ENCODE data around the gene ITPR3. TPM values are rescaled to one million over a fixed set of nuclear protein-coding genes. Genes with fewer than 3 reads are reported as not detected.

Gene ITPR3
- total RNA-seq, 1 experiment from 2014 or later: 143 TPM

DNA sequence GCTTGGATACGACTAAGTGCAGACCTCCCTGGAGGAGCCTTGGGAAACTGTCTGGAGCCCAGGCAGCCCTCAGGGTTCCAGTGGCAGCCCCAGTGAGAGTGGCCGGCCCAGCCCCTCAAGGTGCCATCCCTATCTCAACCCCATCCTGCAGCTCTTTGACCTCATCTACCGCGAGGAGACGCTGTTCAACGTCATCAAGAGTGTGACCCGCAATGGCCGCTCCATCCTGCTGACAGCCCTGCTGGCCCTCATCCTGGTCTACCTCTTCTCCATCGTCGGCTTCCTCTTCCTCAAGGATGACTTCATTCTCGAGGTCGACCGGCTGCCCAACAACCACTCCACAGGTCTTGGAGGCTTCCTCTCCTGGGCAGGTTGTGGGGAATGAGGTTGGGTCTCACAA, 69.6 kb downstream of the ITPR3 start:
- BruUV-seq (replicated peaks): no TSS peak

DNA sequence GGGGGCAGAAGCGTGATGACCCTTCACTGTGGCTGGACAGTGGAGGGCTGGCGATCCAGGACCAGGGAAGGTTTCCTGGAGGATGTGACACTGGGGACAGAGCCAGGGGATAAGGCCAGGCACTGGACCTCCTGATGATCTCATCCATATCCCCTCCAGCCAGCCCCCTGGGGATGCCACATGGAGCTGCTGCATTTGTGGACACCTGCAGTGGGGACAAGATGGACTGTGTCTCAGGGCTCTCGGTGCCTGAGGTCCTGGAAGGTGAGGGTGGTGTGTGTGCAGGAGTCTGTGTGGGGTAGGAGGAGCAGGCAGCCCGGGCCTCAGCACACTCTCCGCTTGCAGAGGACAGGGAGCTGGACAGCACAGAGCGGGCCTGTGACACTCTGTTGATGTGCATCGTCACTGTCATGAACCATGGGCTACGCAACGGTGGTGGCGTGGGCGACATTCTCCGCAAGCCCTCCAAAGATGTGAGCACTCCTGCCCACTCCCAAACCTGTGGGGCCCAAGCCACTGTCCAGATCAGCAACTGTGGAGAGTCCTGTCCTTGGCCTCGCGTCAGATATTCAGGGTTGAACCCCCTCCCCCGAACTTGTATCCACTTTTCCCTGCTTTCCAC, 70.4 kb downstream of the ITPR3 start:
- Mint-ChIP-seq H3K27me3 (ENCODE audit: unreplicated experiment) (no peaks in the 10 kb centered on the region), H3K27ac (ENCODE audit: unreplicated experiment) (peak overlapping the region; percentile 40), H3K4me3 (ENCODE audit: low read depth, unreplicated experiment) (no peak overlapping the region), H3K4me1 (ENCODE audit: low read depth, unreplicated experiment) (no peaks in the 10 kb centered on the region), H3K36me3 (ENCODE audit: insufficient read depth, unreplicated experiment) (peaks cover 81% of the 10 kb centered on the region), H3K9me3 (ENCODE audit: low read depth, unreplicated experiment) (no peaks in the 10 kb centered on the region)
- TF ChIP-seq, protein P1, sequence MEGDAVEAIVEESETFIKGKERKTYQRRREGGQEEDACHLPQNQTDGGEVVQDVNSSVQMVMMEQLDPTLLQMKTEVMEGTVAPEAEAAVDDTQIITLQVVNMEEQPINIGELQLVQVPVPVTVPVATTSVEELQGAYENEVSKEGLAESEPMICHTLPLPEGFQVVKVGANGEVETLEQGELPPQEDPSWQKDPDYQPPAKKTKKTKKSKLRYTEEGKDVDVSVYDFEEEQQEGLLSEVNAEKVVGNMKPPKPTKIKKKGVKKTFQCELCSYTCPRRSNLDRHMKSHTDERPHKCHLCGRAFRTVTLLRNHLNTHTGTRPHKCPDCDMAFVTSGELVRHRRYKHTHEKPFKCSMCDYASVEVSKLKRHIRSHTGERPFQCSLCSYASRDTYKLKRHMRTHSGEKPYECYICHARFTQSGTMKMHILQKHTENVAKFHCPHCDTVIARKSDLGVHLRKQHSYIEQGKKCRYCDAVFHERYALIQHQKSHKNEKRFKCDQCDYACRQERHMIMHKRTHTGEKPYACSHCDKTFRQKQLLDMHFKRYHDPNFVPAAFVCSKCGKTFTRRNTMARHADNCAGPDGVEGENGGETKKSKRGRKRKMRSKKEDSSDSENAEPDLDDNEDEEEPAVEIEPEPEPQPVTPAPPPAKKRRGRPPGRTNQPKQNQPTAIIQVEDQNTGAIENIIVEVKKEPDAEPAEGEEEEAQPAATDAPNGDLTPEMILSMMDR (IDR thresholded peaks at IDR 0.05; ENCODE audit: unreplicated experiment): no peak
- intact Hi-C loops (cut with micrococcal nuclease; ENCODE audit: unreplicated experiment): no loop called here
- DNase-seq: no peak
- BruUV-seq (replicated peaks): no TSS peak
- CTCF ChIA-PET: no interaction called here

More for the DNA sequence above, 69.6 kb downstream of the ITPR3 start:
- peaks cover 81% of the 10 kb centered on the region for H3K36me3 Mint-ChIP-seq (ENCODE audit: insufficient read depth, unreplicated experiment)
- TF ChIP-seq, protein P1 (IDR thresholded peaks at IDR 0.05; ENCODE audit: unreplicated experiment): no peak
- DNase-seq: no peak
- H3K27ac Mint-ChIP-seq (ENCODE audit: unreplicated experiment): peak overlapping the region; percentile 40
- H3K9me3 Mint-ChIP-seq (ENCODE audit: low read depth, unreplicated experiment): no peaks in the 10 kb centered on the region
- CTCF ChIA-PET: interaction anchor here (0.6 to 1.5 kb wide), 2 partner anchors 101 to 792 kb away, joined by 3 read pairs; no protein-coding TSS in a partner anchor
- H3K4me3 Mint-ChIP-seq (ENCODE audit: low read depth, unreplicated experiment): no peak overlapping the region
- no peaks in the 10 kb centered on the region for H3K4me1 Mint-ChIP-seq (ENCODE audit: low read depth, unreplicated experiment)
- no peaks in the 10 kb centered on the region for H3K27me3 Mint-ChIP-seq (ENCODE audit: unreplicated experiment)
- intact Hi-C loops (cut with micrococcal nuclease; ENCODE audit: unreplicated experiment): no loop called here

DNA sequence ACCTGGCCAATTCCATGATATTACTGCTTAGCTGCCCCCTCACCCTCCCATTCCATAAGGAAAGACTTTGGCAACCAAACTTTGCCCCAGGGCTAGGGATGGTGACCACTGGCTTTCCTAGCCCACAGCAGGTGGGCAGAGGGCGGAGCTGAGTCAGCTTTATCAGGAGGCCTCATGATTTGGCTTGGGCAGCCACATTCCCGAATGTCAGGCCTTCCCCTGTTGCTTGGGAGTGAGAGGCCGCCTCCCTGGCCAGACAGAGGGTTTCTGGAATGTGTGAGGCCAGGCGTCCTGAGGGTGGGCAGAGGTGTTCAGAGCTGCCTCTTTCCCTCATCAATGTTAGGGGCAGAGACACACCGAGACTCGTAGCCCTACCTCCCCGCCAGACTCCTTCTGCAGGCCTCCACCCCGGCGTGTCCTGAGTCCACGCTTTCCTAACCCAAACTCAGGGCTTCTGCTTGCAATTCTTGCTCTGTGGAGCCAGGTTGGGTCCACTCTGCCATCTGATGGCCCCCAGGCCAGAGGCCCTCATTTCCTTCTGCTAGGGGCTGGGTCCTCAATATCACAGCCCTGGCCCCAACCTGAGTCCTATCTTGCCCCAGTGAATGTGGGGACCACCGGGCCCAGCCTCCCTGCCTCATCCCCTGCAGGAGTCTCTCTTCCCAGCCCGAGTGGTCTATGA, 71.1 kb downstream of the ITPR3 start:
- peaks cover 4% of the 10 kb centered on the region for H3K4me1 Mint-ChIP-seq (ENCODE audit: low read depth, unreplicated experiment)
- no peaks in the 10 kb centered on the region for H3K9me3 Mint-ChIP-seq (ENCODE audit: low read depth, unreplicated experiment)
- CTCF ChIA-PET: no interaction called here
- H3K27me3 Mint-ChIP-seq (ENCODE audit: unreplicated experiment): no peaks in the 10 kb centered on the region
- BruUV-seq (replicated peaks): no TSS peak
- TF ChIP-seq, protein P1 (IDR thresholded peaks at IDR 0.05; ENCODE audit: unreplicated experiment): no peak
- peak overlapping the region; percentile 25 for H3K27ac Mint-ChIP-seq (ENCODE audit: unreplicated experiment)
- intact Hi-C loops (cut with micrococcal nuclease; ENCODE audit: unreplicated experiment): no loop called here
- H3K4me3 Mint-ChIP-seq (ENCODE audit: low read depth, unreplicated experiment): no peak overlapping the region
- H3K36me3 Mint-ChIP-seq (ENCODE audit: insufficient read depth, unreplicated experiment): peaks cover 84% of the 10 kb centered on the region
- DNase-seq: no peak

DNA sequence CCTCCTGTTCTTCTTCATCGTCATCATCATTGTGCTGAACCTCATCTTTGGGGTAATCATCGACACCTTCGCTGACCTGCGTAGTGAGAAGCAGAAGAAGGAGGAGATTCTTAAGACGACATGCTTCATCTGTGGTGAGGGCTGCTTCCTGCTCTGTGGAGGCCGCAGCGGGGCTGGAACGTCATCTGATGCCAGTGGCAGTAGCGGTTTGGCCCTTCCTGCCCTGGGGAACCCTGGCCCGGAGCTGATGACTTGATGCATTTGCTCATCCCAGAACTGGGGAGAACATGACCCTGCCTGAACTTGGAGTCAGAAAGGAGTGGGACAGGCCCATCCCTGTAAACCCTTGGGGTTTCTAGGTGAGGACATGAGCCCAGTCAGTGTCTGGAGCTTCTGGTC, 71.6 kb downstream of the ITPR3 start:
- Mint-ChIP-seq H3K36me3 (ENCODE audit: insufficient read depth, unreplicated experiment) (peaks cover 90% of the 10 kb centered on the region), H3K4me3 (ENCODE audit: low read depth, unreplicated experiment) (no peak overlapping the region), H3K27ac (ENCODE audit: unreplicated experiment) (peak overlapping the region; percentile 25), H3K27me3 (ENCODE audit: unreplicated experiment) (no peaks in the 10 kb centered on the region), H3K4me1 (ENCODE audit: low read depth, unreplicated experiment) (peaks cover 9% of the 10 kb centered on the region), H3K9me3 (ENCODE audit: low read depth, unreplicated experiment) (no peaks in the 10 kb centered on the region)
- no TSS peak for BruUV-seq (replicated peaks)
- DNase-seq: no peak
- CTCF ChIA-PET: no interaction called here
- TF ChIP-seq, protein P1 (IDR thresholded peaks at IDR 0.05; ENCODE audit: unreplicated experiment): no peak
- intact Hi-C loops (cut with micrococcal nuclease; ENCODE audit: unreplicated experiment): no loop called here
